GM04503 (cell line): ENCODE data around the gene GDI2.
"Not testable (repeated sequence)": the region's sequence is repeated elsewhere in the genome, so short reads cannot be mapped to it uniquely, and the experiment has no call there.

Experiments used
- DNase-seq: peaks from one replicate; pipeline ENCODE4 v3.0.0-alpha.2; 2012; ENCODE audit warnings: low read depth

The GDI2 gene

GRCh38 chr10:5782174-5782573 is 31.1 kb downstream of the GDI2 start:
- DNase-seq = no peak

- no peak for DNase-seq
Observed at GRCh38 chr10:5779730-5780129, 33.5 kb downstream of the GDI2 start.

DNA sequence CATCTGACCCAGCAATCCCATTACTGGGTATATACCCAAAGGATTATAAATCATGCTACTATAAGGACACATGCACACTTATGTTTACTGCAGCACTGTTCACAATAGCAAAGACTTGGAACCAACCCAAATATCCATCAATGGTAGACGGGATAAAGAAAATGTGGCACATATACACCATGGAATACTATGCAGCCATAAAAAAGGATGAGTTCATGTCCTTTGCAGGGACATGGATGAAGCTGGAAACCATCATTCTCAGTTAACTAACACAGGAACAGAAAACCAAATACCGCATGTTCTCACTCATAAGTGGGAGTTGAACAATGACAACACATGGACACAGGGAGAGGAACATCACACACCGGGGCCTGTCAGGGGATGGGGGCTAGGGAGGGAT is 35.5 kb downstream of the GDI2 start:
- not testable (repeated sequence) for DNase-seq

DNA sequence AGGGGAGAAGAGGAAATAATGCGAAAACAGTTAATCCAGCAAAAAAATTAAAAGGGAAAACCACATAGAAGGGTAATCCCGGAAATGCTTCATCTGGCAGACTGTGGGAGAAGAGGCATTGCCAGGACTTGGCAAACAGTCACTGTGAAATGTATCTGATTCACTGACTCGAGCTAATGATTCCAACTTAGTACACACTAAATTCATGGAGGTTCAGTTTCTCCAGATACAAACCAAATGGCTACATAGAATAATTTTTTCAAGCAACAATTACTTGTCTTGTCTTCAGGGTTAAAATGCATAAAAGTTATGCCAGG is 36.4 kb downstream of the GDI2 start:
- peak; percentile 64 for DNase-seq

GRCh38 chr10:5776136-5776880 is 36.9 kb downstream of the GDI2 start:
- DNase-seq = no peak

GRCh38 chr10:5775685-5776084 is 37.5 kb downstream of the GDI2 start:
- no peak for DNase-seq

GRCh38 chr10:5774987-5775620 is 38.1 kb downstream of the GDI2 start:
- DNase-seq = no peak

GRCh38 chr10:5766189-5766588 is 47.0 kb downstream of the GDI2 start:
- no peak for DNase-seq

DNA sequence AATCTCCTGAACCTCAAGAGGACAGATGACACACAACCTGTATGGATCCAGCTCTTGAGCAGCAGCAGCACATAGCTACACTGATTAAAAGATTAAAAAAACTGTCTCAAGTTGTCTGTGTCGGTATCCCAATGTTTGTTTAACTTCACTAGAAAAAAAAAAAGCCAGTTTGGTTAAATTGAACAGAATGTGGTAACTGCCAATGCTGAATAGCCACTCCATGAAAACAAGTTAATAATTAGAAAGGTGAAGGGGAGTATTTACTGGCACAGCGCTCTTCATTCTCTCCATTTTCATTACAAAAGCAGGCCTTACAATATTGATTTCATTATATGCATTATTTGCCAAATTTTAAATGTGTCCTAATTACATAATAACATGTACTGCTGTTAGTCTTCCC is 47.6 kb downstream of the GDI2 start:
- DNase-seq = no peak

- DNase-seq = no peak
Observed at GRCh38 chr10:5764422-5765297, 48.6 kb downstream of the GDI2 start.

DNA sequence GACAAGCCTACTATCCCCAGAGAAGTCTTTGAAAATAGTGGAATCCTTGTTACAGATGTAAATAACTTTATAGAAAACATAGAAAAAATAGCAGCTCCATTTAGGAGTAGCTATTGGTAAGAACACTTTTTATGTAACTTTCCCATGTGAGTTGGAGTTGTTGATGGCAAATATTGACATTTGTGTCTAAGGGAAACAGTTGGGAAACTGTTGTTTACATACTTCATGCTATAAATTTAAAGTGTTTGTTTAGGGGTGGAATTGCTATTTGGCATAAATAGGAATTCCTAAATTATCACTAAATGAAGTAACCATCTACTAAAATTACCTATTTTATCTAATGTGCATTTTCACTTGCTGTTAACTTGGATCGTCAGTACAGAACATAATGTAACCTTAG is 50.7 kb downstream of the GDI2 start:
- no peak for DNase-seq

DNA sequence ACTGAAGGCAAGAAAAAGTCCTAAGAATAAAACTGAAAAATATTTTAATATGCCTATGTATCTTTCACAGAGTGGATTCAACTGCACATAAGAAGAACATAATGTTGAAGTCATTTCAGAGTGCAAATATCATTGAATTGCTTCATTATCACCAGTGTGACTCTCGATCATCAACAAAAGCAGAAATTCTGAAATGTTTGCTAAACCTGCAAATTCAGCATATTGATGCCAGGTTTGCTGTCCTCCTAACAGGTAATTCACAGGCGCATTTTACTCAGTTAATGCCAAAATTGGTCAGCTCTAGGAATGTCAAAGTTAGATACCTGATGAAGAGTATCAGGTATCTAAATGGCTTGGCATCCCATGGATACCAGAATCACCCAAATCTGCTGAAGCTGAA is 52.0 kb downstream of the GDI2 start:
- no peak for DNase-seq

- DNase-seq = no peak
Observed at GRCh38 chr10:5760515-5760914, 52.7 kb downstream of the GDI2 start.

GRCh38 chr10:5758927-5759326 is 54.3 kb downstream of the GDI2 start:
- no peak for DNase-seq

DNA sequence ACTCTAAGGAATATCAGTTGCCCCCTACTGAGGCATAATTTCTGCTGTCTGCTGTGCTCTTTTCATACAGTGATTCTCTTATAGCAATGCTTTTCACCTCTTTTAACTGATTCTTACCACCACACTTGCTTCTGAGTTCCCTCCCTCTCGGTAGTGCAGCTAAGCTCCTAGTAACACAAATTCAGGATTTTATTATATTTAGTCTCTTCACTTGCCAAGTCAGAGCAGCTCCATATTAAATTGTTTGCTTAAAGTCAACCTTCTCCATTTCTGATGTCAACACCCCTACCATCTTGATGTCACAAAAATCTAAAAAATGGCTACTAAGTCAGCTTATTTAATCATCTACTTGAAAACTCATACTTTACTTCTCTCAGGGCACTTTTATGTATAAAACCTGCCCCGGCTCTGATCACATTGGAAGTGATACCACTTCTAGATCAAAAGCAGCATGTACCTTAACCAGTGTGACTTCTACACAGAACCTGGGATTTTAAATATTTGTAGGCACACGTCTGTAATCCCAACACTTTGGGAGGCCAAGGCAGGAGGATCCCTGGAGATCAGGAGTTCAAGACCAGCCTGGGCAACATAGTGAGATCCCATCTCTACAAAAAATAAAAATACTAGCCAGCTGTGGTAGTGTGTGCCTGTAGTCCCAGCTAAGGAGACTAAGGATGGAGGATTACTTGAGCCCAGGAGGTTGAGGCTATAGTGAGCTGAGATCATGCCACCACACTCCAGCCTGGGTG is 55.3 kb downstream of the GDI2 start:
- no peak for DNase-seq

- peak; percentile 21 for DNase-seq
Observed at GRCh38 chr10:5752301-5752871, 60.8 kb downstream of the GDI2 start.

GRCh38 chr10:5751601-5752253 is 61.5 kb downstream of the GDI2 start:
- DNase-seq = no peak

GRCh38 chr10:5748394-5748803 is 64.8 kb downstream of the GDI2 start:
- DNase-seq = no peak

DNA sequence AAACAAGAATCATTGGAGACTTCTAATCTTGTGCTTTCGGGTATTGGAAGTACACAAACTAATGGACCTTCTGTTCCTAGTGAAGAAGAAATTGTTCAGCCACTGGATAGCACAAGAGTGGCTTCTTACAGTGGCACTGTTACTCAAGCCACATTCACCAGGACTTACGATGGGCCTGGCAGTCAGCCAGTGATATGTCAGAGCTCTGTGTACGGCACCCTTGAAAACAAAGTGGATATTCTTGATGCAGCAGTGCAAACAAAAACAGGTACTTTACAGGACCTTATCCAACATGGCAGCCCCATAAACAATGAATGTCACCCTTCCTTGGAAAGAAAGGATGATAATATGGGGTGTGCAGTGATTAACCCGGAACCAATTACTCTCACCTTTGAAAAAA is 67.0 kb downstream of the GDI2 start:
- DNase-seq = no peak

DNA sequence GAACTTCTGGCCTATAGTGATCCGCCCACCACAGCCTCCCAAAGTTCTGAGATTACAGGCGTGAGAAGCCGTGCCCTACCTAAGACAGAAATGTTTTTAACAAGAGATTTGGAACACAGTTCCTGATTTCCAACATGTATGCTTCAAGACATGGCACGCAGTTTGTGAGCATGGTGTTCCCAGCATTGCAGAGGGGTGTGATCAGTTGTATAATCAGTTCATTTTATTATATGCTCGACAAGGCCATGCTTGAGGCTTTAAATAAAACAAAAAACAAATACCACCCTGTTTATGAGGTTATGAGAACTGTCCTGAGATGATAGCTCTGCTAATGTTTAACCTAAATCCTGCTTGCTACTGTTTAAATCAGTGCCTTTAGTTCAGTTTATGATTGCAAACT is 68.4 kb downstream of the GDI2 start:
- DNase-seq = no peak

GRCh38 chr10:5743736-5744135 is 69.5 kb downstream of the GDI2 start:
- no peak for DNase-seq

DNA sequence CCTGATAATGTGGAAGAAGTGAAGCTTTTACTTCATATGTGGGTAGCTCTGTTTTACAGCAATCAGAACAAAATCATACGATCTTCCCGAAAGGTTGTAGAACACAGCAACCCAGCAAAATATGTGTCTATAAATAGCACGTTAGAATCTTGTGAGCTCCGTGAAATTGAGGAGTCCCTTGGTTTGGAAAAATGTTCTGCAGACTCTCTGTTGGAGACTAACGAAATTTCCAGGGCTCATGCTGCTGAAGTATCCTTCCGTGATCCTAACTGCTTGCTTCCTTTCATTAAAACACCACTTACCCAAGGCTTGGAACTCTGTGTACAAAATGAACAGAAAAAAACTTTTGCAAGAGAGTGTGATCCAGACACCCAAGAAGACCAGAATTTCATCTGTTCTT is 71.1 kb downstream of the GDI2 start:
- no peak for DNase-seq
